ENCODE measurements around the gene SMAD1. TPM values are rescaled to one million over a fixed set of nuclear protein-coding genes. Genes with fewer than 3 reads are reported as not detected.

Gene SMAD1
- total RNA-seq, result under 1 TPM in 1 of 2 experiments, not detected in 1; 0.65 TPM

- ChIA-PET POLR2A (no interaction called here), CTCF (no interaction called here)
- Mint-ChIP-seq H3K9me3 (ENCODE audit: insufficient read depth) (no peaks in the 10 kb centered on the region), H3K27me3 (ENCODE audit: low read depth) (peaks cover 29% of the 10 kb centered on the region), H3K27ac (no peak within 1 kb of the TSS), H3K4me1 (ENCODE audit: low read depth) (peaks cover 5% of the 10 kb centered on the region), H3K36me3 (ENCODE audit: low read depth) (no peaks in the 10 kb centered on the region), H3K4me3 (peak within 1 kb of the TSS; percentile 62)
- peak; percentile 32 for DNase-seq
- peak; percentile 68 for ATAC-seq
Measured at GRCh38 chr4:145481164-145481941, at the start of gene SMAD1. TSS of gene SMAD1 (plus strand) at chr4:145481853. CDS start at chr4:145514614, 32,761 bp downstream.

DNA sequence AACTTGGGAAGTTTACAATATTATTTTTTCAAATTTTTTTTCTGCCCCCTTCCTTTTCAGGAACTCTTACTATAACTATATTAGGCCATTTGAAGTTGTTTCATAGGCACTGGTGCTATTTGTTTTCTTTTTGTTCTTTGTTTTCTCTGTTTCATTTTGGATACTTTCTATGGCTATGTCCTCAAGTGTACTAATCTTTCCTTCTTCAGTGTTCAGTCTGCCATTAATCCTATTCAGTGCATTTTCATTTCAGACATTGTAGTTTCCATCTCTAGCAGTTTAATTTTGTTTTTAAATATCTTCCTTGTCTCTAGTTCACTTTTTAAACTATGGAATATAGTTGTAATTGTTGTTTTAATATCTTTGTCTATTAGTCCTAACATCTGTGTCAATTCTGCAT lies 48.0 kb upstream of the SMAD1 start:
- H3K27me3 Mint-ChIP-seq (ENCODE audit: low read depth), result peaks cover 3% of the 10 kb centered on the region
- H3K36me3 Mint-ChIP-seq (ENCODE audit: low read depth), result no peaks in the 10 kb centered on the region
- ATAC-seq, result no peak
- H3K27ac Mint-ChIP-seq, result no peak overlapping the region
- H3K9me3 Mint-ChIP-seq (ENCODE audit: insufficient read depth), result no peaks in the 10 kb centered on the region
- no peak for DNase-seq
- no peaks in the 10 kb centered on the region for H3K4me1 Mint-ChIP-seq (ENCODE audit: low read depth)
- CTCF ChIA-PET, result no interaction called here
- POLR2A ChIA-PET, result no interaction called here
- H3K4me3 Mint-ChIP-seq, result no peak overlapping the region

DNA sequence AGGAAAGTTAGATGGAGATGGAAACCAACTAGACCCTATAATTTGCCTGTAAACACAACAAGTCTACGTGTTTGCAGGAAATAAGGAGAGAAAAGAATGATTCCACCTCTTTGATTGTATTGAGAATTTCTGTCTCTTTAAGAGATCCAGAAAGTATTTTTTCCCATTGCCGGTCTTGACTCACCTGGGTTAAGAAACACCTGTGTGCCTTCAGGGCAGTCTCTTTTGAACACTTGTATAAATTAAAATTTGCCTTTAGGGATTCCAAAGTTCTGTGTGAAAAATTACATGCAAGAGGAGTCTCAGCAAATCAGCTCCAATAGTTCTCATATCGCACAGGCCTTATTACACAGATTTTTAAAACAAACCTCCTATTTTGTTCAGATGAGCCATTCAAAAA lies 46.0 kb upstream of the SMAD1 start:
- H3K4me3 Mint-ChIP-seq, result no peak overlapping the region
- DNase-seq (no peak), ATAC-seq (no peak)
- no peaks in the 10 kb centered on the region for H3K36me3 Mint-ChIP-seq (ENCODE audit: low read depth)
- no peaks in the 10 kb centered on the region for H3K9me3 Mint-ChIP-seq (ENCODE audit: insufficient read depth)
- no peak overlapping the region for H3K27ac Mint-ChIP-seq
- no peaks in the 10 kb centered on the region for H3K27me3 Mint-ChIP-seq (ENCODE audit: low read depth)
- no peaks in the 10 kb centered on the region for H3K4me1 Mint-ChIP-seq (ENCODE audit: low read depth)
- ChIA-PET POLR2A (no interaction called here), CTCF (no interaction called here)

DNA sequence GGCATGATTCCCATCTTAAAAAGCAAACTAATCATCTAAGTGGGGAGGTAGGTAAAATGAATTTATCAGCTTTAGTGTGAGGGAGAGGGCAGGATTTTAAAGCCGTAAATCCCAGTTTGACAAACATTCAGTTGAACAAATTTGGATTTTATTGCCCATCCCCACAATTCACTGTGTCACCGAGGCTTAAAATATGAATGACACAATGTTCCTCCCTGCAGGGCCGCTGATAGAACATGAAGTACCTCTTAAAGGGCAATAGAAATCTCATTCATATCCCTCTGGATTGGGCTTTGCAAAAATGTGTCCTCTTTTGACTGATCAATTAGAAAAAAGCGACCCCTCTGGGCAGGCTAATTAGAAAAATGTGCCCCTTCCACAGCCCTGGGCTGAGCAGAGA lies 45.5 kb upstream of the SMAD1 start:
- CTCF ChIA-PET, result no interaction called here
- DNase-seq (no peak), ATAC-seq (no peak)
- POLR2A ChIA-PET, result no interaction called here
- Mint-ChIP-seq H3K36me3 (ENCODE audit: low read depth) (no peaks in the 10 kb centered on the region), H3K27me3 (ENCODE audit: low read depth) (no peaks in the 10 kb centered on the region), H3K9me3 (ENCODE audit: insufficient read depth) (no peaks in the 10 kb centered on the region), H3K4me3 (no peak overlapping the region), H3K4me1 (ENCODE audit: low read depth) (no peaks in the 10 kb centered on the region), H3K27ac (no peak overlapping the region)

DNA sequence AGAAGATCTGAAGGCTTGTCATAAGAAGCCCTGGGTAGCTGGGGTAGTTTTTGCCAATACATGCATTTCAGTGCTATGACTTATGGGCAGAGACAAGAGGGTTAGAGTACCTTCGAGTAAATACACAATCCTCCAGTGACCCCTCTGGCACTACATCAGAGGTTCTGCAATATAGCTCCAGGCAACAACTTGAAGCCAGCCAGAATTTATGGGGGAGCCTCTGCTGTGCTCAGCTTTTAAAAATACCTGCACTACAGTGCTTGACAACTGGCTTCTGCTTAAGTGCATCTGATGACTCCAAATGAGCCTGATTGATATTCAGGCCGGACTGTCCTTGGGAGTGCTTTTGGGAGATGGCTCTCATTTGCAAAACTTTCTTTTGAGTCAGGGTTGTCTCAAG lies 44.9 kb upstream of the SMAD1 start:
- Mint-ChIP-seq H3K27ac (no peak overlapping the region), H3K27me3 (ENCODE audit: low read depth) (no peaks in the 10 kb centered on the region), H3K9me3 (ENCODE audit: insufficient read depth) (no peaks in the 10 kb centered on the region), H3K36me3 (ENCODE audit: low read depth) (no peaks in the 10 kb centered on the region), H3K4me1 (ENCODE audit: low read depth) (no peaks in the 10 kb centered on the region), H3K4me3 (no peak overlapping the region)
- ATAC-seq (no peak), DNase-seq (no peak)
- CTCF ChIA-PET, result no interaction called here
- POLR2A ChIA-PET, result no interaction called here

DNA sequence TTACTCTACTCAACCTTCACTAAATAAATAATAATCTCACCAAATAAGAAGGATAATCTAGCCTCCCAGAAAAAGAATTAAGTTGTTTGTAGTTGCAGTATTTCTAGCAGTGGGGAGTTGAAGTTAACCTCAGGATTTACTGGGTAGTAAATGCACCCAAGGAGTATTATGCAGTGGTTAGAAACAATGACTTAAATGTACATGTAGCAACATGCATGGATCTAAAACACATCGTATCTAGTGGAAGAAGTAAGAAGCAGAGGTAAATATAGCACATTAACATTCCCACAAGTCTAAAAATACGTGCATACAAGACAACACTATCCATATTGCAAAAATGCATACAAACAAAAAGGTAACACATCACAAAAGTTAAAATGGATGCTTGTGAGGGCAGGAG lies 44.2 kb upstream of the SMAD1 start:
- no peaks in the 10 kb centered on the region for H3K9me3 Mint-ChIP-seq (ENCODE audit: insufficient read depth)
- no peaks in the 10 kb centered on the region for H3K4me1 Mint-ChIP-seq (ENCODE audit: low read depth)
- H3K36me3 Mint-ChIP-seq (ENCODE audit: low read depth), result no peaks in the 10 kb centered on the region
- ATAC-seq (no peak), DNase-seq (no peak)
- H3K27ac Mint-ChIP-seq, result no peak overlapping the region
- H3K4me3 Mint-ChIP-seq, result no peak overlapping the region
- ChIA-PET CTCF (no interaction called here), POLR2A (no interaction called here)
- H3K27me3 Mint-ChIP-seq (ENCODE audit: low read depth), result peaks cover 4% of the 10 kb centered on the region

DNA sequence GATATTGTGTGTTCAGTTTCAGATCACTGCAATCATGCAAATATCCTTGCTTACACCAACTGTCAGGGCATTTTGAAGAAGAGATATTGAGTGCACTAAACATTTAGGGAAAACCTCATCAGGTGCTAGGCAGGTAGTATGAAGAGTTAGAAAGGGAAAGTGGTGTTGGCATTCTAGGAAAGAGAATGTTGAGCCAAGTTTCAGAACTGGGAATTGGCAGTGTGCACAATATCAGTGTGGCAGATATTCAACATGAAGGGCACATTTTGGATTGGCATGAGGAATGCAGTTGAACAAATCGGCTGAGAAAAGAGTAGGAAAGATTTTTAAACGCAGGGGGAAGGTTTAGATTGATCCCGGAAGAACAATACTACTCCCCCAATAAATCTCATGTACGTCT lies 43.4 kb upstream of the SMAD1 start:
- H3K4me3 Mint-ChIP-seq, result no peak overlapping the region
- no peak for DNase-seq
- H3K27ac Mint-ChIP-seq, result no peak overlapping the region
- no peak for ATAC-seq
- CTCF ChIA-PET, result no interaction called here
- no peaks in the 10 kb centered on the region for H3K36me3 Mint-ChIP-seq (ENCODE audit: low read depth)
- H3K4me1 Mint-ChIP-seq (ENCODE audit: low read depth), result no peaks in the 10 kb centered on the region
- peaks cover 4% of the 10 kb centered on the region for H3K27me3 Mint-ChIP-seq (ENCODE audit: low read depth)
- POLR2A ChIA-PET, result no interaction called here
- no peaks in the 10 kb centered on the region for H3K9me3 Mint-ChIP-seq (ENCODE audit: insufficient read depth)

GRCh38 chr4:145440292-145441007 lies 41.2 kb upstream of the SMAD1 start:
- no peak overlapping the region for H3K27ac Mint-ChIP-seq
- CTCF ChIA-PET, result no interaction called here
- ATAC-seq, result no peak

GRCh38 chr4:145446184-145446583 lies 35.5 kb upstream of the SMAD1 start:
- ChIA-PET POLR2A (no interaction called here), CTCF (no interaction called here)
- DNase-seq (no peak), ATAC-seq (no peak)
- Mint-ChIP-seq H3K36me3 (ENCODE audit: low read depth) (no peaks in the 10 kb centered on the region), H3K9me3 (ENCODE audit: insufficient read depth) (no peaks in the 10 kb centered on the region), H3K4me1 (ENCODE audit: low read depth) (no peaks in the 10 kb centered on the region), H3K27me3 (ENCODE audit: low read depth) (peaks cover 7% of the 10 kb centered on the region), H3K27ac (no peak overlapping the region), H3K4me3 (no peak overlapping the region)

More at GRCh38 chr4:145440292-145441007, 41.2 kb upstream of the SMAD1 start:
- DNase-seq, result no peak
- Mint-ChIP-seq H3K9me3 (ENCODE audit: insufficient read depth) (no peaks in the 10 kb centered on the region), H3K4me3 (no peak overlapping the region), H3K4me1 (ENCODE audit: low read depth) (no peaks in the 10 kb centered on the region), H3K27me3 (ENCODE audit: low read depth) (peaks cover 4% of the 10 kb centered on the region), H3K36me3 (ENCODE audit: low read depth) (no peaks in the 10 kb centered on the region)
- POLR2A ChIA-PET, result interaction anchor here (0.6 kb wide), 1 partner anchor 238 kb away, joined by 3 read pairs; no protein-coding TSS in a partner anchor

GRCh38 chr4:145451895-145452294 lies 29.8 kb upstream of the SMAD1 start:
- H3K9me3 Mint-ChIP-seq (ENCODE audit: insufficient read depth), result no peaks in the 10 kb centered on the region

DNA sequence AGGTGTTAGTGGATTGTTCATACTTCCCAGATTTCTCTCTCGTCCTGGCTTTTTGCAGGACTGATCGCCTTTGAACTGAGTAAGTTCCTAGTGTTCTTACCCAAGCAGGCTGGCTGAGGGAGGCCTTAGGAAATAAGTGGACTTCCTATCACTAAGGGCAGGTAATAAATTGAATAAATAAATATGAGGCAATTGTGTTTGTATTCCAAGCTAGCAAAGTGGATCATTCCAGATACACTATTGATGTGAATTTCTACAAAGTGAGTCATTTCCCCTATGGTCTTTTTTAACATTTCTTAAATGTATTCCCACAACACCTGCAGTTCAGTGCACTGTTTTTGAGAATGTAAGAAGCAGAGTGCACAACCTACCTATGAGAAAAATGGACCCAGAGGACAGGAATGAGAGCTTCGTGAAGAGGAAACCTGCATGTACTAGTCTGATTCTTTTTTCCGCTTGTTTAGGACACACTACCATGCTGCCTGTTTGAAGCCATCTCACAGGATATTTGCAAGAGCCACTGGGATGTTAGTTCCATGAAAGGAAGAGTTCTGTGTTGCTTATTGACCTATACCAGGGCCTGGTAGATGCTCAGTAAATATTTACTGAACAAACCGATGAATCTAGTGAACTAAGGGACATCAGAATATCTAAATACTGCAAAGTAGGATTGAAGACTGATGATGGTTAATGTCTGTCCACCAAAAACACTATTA lies 29.0 kb upstream of the SMAD1 start:
- no peaks in the 10 kb centered on the region for H3K4me1 Mint-ChIP-seq (ENCODE audit: low read depth)
- H3K36me3 Mint-ChIP-seq (ENCODE audit: low read depth), result no peaks in the 10 kb centered on the region
- H3K27me3 Mint-ChIP-seq (ENCODE audit: low read depth), result peaks cover 2% of the 10 kb centered on the region
- ATAC-seq (no peak), DNase-seq (no peak)
- no peak overlapping the region for H3K27ac Mint-ChIP-seq
- POLR2A ChIA-PET, result no interaction called here
- CTCF ChIA-PET, result no interaction called here
- H3K9me3 Mint-ChIP-seq (ENCODE audit: insufficient read depth), result no peaks in the 10 kb centered on the region
- no peak overlapping the region for H3K4me3 Mint-ChIP-seq

More at GRCh38 chr4:145451895-145452294, 29.8 kb upstream of the SMAD1 start:
- no peaks in the 10 kb centered on the region for H3K36me3 Mint-ChIP-seq (ENCODE audit: low read depth)
- no peak overlapping the region for H3K27ac Mint-ChIP-seq
- POLR2A ChIA-PET, result no interaction called here
- CTCF ChIA-PET, result no interaction called here
- H3K27me3 Mint-ChIP-seq (ENCODE audit: low read depth), result peaks cover 2% of the 10 kb centered on the region
- H3K4me1 Mint-ChIP-seq (ENCODE audit: low read depth), result no peaks in the 10 kb centered on the region
- ATAC-seq (no peak), DNase-seq (no peak)
- no peak overlapping the region for H3K4me3 Mint-ChIP-seq

DNA sequence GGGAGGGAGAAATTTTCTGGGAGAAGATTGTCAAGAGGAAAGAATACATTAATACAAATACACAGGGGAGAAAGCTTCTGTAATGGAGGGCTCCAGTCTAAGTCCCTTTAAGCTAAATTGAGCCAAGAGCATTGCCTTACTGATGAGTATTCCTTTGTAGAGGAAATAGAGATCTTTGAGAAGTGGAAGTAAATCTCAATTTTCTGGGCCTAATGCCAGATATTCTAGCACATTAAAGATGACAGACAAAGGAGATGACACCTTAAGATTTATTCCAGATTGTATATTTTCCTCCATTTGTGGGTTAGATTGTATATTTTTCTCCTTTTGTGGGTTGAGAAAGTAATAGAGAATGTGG lies 28.5 kb upstream of the SMAD1 start:
- ATAC-seq (no peak), DNase-seq (no peak)
- ChIA-PET POLR2A (no interaction called here), CTCF (no interaction called here)
- H3K27ac Mint-ChIP-seq, result no peak overlapping the region
- H3K27me3 Mint-ChIP-seq (ENCODE audit: low read depth), result peaks cover 2% of the 10 kb centered on the region
- H3K4me3 Mint-ChIP-seq, result no peak overlapping the region
- no peaks in the 10 kb centered on the region for H3K36me3 Mint-ChIP-seq (ENCODE audit: low read depth)
- no peaks in the 10 kb centered on the region for H3K4me1 Mint-ChIP-seq (ENCODE audit: low read depth)
- H3K9me3 Mint-ChIP-seq (ENCODE audit: insufficient read depth), result no peaks in the 10 kb centered on the region
